ENCODE measurements around the gene EIF2S1. TPM values are rescaled to one million over a fixed set of nuclear protein-coding genes. Genes with fewer than 3 reads are reported as not detected.

The EIF2S1 gene
- total and polyA plus RNA-seq, 2 experiments from 2014 or later: 121 to 170 TPM

- TF ChIP-seq NANOG (IDR thresholded peaks at IDR 0.05; ENCODE audit: borderline replicate concordance) (no peak), JUNB (IDR thresholded peaks at IDR 0.05; ENCODE audit: unreplicated experiment) (no peak), ZNF331 (CRISPR knock-in tag; IDR thresholded peaks at IDR 0.05; ENCODE audit: low read depth) (no peak), POLR2AphosphoS5 (IDR thresholded peaks at IDR 0.05; ENCODE audit: low read depth) (no peak), ZNF462 (CRISPR knock-in tag; IDR thresholded peaks at IDR 0.05) (no peak), STAT1 (IDR thresholded peaks at IDR 0.05; ENCODE audit: unreplicated experiment) (no peak), CREB1 (CRISPR knock-in tag; IDR thresholded peaks at IDR 0.05; ENCODE audit: low read depth) (no peak), ZNF114 (CRISPR knock-in tag; IDR thresholded peaks at IDR 0.05) (no peak), EZH2phosphoT487 (IDR thresholded peaks at IDR 0.05; ENCODE audit: unreplicated experiment) (no peak), EZH2 (IDR thresholded peaks at IDR 0.05; ENCODE audit: low read depth, unreplicated experiment) (no peak)
- TF ChIP-seq, protein P1, sequence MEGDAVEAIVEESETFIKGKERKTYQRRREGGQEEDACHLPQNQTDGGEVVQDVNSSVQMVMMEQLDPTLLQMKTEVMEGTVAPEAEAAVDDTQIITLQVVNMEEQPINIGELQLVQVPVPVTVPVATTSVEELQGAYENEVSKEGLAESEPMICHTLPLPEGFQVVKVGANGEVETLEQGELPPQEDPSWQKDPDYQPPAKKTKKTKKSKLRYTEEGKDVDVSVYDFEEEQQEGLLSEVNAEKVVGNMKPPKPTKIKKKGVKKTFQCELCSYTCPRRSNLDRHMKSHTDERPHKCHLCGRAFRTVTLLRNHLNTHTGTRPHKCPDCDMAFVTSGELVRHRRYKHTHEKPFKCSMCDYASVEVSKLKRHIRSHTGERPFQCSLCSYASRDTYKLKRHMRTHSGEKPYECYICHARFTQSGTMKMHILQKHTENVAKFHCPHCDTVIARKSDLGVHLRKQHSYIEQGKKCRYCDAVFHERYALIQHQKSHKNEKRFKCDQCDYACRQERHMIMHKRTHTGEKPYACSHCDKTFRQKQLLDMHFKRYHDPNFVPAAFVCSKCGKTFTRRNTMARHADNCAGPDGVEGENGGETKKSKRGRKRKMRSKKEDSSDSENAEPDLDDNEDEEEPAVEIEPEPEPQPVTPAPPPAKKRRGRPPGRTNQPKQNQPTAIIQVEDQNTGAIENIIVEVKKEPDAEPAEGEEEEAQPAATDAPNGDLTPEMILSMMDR (conservative IDR thresholded peaks at IDR 0.05; ENCODE audit: low read depth in 2 of 2): no peak
- TF ChIP-seq, protein P2, sequence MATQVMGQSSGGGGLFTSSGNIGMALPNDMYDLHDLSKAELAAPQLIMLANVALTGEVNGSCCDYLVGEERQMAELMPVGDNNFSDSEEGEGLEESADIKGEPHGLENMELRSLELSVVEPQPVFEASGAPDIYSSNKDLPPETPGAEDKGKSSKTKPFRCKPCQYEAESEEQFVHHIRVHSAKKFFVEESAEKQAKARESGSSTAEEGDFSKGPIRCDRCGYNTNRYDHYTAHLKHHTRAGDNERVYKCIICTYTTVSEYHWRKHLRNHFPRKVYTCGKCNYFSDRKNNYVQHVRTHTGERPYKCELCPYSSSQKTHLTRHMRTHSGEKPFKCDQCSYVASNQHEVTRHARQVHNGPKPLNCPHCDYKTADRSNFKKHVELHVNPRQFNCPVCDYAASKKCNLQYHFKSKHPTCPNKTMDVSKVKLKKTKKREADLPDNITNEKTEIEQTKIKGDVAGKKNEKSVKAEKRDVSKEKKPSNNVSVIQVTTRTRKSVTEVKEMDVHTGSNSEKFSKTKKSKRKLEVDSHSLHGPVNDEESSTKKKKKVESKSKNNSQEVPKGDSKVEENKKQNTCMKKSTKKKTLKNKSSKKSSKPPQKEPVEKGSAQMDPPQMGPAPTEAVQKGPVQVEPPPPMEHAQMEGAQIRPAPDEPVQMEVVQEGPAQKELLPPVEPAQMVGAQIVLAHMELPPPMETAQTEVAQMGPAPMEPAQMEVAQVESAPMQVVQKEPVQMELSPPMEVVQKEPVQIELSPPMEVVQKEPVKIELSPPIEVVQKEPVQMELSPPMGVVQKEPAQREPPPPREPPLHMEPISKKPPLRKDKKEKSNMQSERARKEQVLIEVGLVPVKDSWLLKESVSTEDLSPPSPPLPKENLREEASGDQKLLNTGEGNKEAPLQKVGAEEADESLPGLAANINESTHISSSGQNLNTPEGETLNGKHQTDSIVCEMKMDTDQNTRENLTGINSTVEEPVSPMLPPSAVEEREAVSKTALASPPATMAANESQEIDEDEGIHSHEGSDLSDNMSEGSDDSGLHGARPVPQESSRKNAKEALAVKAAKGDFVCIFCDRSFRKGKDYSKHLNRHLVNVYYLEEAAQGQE (IDR thresholded peaks at IDR 0.05; ENCODE audit: unreplicated experiment): no peak
- TF ChIP-seq, protein P3, sequence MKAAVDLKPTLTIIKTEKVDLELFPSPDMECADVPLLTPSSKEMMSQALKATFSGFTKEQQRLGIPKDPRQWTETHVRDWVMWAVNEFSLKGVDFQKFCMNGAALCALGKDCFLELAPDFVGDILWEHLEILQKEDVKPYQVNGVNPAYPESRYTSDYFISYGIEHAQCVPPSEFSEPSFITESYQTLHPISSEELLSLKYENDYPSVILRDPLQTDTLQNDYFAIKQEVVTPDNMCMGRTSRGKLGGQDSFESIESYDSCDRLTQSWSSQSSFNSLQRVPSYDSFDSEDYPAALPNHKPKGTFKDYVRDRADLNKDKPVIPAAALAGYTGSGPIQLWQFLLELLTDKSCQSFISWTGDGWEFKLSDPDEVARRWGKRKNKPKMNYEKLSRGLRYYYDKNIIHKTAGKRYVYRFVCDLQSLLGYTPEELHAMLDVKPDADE (IDR thresholded peaks at IDR 0.05): no peak
- Histone ChIP-seq H2AFZ (no peak overlapping the region), H3K4me3 (no peak overlapping the region), H4K20me1 (replicated peaks; ENCODE audit: insufficient read depth) (no peaks in the 10 kb centered on the region; the same call in 1 of the 2 replicates), H3K27me3 (ENCODE audit: insufficient read depth) (no peaks in the 10 kb centered on the region), H3K27ac (ENCODE audit: low read depth) (no peak overlapping the region), H3K79me2 (replicated peaks; ENCODE audit: insufficient read depth) (no peaks in the 10 kb centered on the region), H3K4me1 (ENCODE audit: insufficient read depth) (no peaks in the 10 kb centered on the region), H3F3A (replicated peaks; ENCODE audit: low read depth) (no peaks in the 10 kb centered on the region), H3K4me2 (no peak overlapping the region), H3K9me2 (ENCODE audit: insufficient read depth) (no peaks in the 10 kb centered on the region), H3K36me3 (ENCODE audit: insufficient read depth) (peaks cover 10% of the 10 kb centered on the region; the same call in 1 of the 2 replicates)
- H3K4me3 Mint-ChIP-seq: no peak overlapping the region
- peaks cover 52% of the 10 kb centered on the region; the same call in 2 of the 3 replicates for H3K36me3 Mint-ChIP-seq (ENCODE audit: low read depth)
- DNase-seq (ENCODE audit: low spot score): no peak
- ATAC-seq: no peak
- no peaks in the 10 kb centered on the region for H3K9me3 Mint-ChIP-seq
- H3K27me3 Mint-ChIP-seq (ENCODE audit: insufficient read depth, low read depth, poor library complexity): peaks cover 2% of the 10 kb centered on the region
- H3K4me1 Mint-ChIP-seq: no peaks in the 10 kb centered on the region
- H3K27ac Mint-ChIP-seq: no peak overlapping the region
Observed at GRCh38 chr14:67332468-67332867, 27.7 kb upstream of the EIF2S1 start.

Data from GM23338 (cell line).